ENCODE results near the gene TREML2. TPM values are rescaled to one million over a fixed set of nuclear protein-coding genes. Genes with fewer than 3 reads are reported as not detected.
A peak's percentile ranks its signal among the peaks of the same experiment; 100 is the strongest.

Gene TREML2
- total and polyA plus RNA-seq, 9 of the 15 experiments (the other 6 are each of a cell fraction or from before 2014, with no cell fraction given): 0.20 to 2.9 (median 1.4) TPM

DNA sequence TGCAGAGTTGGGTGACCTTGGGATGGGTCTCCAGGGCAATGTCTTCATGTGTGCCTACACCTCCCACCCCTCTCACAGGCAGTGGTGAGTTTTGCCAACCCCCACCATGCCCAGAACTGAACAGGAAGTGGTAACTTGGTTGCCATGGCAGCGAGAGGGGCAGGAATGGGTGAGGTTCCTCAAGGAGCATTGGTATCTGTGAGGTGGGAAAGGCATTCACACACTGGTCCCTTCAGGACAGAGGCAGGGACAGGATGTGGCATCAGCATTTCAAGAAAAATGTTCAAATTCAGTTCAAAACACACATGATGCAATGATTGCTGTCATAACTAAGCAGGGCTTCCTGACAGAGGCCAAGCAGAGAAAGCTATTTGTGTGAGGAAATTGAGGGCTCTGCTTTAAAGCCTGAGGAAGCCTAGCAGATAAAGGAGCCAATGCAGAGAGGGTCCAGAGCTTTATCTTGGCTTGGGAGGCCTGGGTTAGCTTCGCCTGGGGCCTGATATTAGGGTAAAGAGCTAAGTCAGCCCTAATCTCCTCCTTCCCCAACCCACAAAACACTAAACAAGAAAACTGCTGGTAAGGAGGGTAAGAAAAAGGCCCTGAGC lies 551 bp downstream of the TREML2 start (continued):
- TF ChIP-seq, protein P1, sequence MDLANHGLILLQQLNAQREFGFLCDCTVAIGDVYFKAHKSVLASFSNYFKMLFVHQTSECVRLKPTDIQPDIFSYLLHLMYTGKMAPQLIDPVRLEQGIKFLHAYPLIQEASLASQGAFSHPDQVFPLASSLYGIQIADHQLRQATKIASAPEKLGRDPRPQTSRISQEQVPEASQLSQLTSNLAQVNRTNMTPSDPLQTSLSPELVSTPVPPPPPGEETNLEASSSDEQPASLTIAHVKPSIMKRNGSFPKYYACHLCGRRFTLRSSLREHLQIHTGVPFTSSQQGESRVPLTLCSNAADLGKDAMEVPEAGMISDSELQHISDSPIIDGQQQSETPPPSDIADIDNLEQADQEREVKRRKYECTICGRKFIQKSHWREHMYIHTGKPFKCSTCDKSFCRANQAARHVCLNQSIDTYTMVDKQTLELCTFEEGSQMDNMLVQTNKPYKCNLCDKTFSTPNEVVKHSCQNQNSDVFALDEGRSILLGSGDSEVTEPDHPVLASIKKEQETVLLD (IDR thresholded peaks at IDR 0.05): no peak
- TF ChIP-seq MTA1 (IDR thresholded peaks at IDR 0.05; ENCODE audit: borderline replicate concordance): 0 out of 2 replicates have a peak, but pooled peaks have one; percentile 39
- peak; percentile 63 for TF ChIP-seq C11orf30 (IDR thresholded peaks at IDR 0.05; ENCODE audit: low read depth)
- TF ChIP-seq LEF1 (IDR thresholded peaks at IDR 0.05): peak; percentile 51; the same call in 1 of the 2 replicates
- TF ChIP-seq ZNF644 (tag; IDR thresholded peaks at IDR 0.05; ENCODE audit: low read depth): peak; percentile 45; the same call in 1 of the 2 replicates
- no peak for TF ChIP-seq NCOA2 (IDR thresholded peaks at IDR 0.05; ENCODE audit: partially characterized antibody in 2 of 2)
- TF ChIP-seq ETV1 (tag; conservative IDR thresholded peaks at IDR 0.05; ENCODE audit: low read depth): peak; percentile 71
- TF ChIP-seq EP300 (IDR thresholded peaks at IDR 0.05; ENCODE audit: low read length): peak; percentile 48; the same call in 1 of the 2 replicates
- TF ChIP-seq RNF2 (IDR thresholded peaks at IDR 0.05): 0 out of 2 replicates have a peak, but pooled peaks have one; percentile 21

Data from K562 (cell line).